GM21825 (cell line): ENCODE results near the gene DIO2.

ENCODE experiments used
- ATAC-seq: cut with Tn5 transposase; IDR thresholded peaks from one replicate; pipeline ENCODE4 v1.9.1; 2021; ENCODE audit warnings: mild to moderate bottlenecking, moderate library complexity; ENCODE audit not compliant: unreplicated experiment

The DIO2 gene

DNA sequence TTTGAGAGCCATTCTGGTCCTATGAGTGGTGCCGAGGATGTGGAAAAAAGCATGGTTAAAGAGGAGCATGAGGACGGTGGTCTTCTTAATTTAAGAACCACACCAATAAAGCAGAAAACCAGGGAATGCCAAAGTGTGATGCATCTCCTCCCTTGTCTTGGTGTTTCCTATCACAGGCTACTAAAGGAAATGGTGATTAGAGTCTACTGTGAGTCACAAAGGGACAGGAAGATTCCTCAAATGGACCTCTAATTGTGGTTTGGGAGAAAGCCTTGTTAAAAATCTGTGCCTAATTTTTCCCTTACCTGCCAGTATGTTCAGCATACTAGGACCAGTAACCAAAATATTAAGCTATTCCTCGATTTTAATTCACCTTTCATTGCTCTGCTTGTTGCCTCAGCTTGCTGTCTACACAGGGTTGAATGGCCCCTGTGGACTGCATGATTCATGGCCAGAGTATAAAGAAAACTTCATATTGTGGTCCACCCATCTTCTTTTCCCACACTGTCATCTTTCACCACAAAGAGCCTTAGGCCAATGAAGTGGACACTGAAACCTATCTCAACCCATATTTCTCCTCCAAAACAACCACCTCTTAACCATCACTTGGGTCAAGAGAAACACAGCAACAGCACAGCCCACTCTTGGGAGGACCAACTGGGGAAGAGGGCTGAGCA lies 38.8 kb downstream of the DIO2 start:
- no peak for ATAC-seq

- ATAC-seq: no peak
Measured at GRCh38 chr14:80167793-80168448, 43.4 kb downstream of the DIO2 start.

DNA sequence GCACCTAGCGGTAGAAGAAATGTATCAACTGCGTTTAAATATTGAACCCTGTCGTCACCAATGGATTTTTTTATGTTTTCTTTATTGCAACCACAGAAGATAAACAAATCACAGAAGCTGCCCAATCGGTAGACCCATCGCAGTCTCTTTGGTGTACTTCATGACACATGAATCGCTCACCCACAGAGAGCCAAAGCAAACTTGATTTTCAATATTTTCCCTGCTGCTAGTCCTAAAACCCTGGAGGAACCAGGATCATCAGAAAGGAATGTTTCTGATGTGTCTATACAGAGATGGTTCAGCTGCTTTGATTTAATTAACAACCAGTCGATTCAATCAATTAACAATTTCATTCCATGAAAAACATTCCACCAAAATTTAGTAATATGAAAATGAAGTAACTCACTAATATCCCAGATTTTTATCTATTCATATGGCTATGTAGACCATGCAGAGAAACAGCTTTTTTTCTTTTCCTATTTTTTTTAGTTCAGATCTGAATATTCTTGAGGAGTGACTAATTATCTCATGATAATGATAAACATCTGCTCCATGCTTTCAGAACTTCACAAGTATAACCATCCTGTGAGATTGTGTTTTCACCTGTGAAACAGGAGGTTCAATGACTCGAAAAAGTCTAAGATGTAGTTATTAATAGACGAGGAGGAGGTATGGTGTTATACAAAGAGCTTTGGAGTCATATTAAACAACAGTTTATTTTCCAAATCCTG lies 46.1 kb downstream of the DIO2 start:
- ATAC-seq: no peak

DNA sequence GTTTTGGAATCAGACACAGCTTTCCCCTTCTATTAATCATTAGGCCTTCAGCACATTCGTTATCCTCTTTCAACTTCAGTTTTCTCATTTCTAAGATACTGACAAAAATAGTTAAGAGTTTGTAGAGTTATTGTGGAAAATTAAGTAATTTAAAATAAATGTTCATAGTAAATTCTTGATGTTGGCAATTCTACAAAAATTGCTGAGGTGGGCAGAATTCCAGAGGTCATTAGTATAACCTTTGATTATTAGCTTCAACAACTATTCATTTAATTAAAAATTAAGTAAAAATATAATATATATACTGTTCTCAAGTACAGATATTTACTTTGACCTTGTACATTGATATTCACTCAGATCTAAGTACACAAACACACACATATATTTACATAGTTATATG lies 58.5 kb downstream of the DIO2 start:
- ATAC-seq: no peak

DNA sequence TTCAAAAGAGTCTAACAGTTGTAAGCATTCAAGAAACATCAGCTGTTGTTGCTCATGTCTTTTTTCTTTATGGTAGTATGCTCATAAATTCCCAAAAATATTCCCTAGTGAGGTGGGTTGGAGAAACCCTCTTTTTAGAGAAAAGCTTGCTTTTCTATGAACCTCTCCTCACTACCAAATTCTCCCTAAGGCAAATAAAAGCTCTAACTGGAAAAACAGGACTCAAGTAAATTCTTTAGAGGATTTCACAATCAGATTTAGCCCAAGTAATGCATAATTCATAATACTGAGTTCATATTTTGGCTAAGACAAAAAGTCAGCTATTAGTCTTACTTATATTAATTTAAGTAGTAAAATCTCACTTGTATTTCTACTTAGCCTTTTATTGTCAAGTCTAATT lies 59.1 kb downstream of the DIO2 start:
- ATAC-seq: no peak

- no peak for ATAC-seq
Measured at GRCh38 chr14:80150301-80150700, 61.0 kb downstream of the DIO2 start.
